OCI-LY1 (cell line): ENCODE data around the gene ST8SIA6.

Experiments
- CTCF ChIP-seq: fragments of 200-600 bp; sonication (generic), shearing (Covaris generic); IDR thresholded peaks from 2 replicates; pipeline ENCODE4 v1.5.1; 2017; ENCODE audit warnings: mild to moderate bottlenecking, antibody characterized with exemption, low read length, moderate library complexity, mixed read lengths
- EZH2 ChIP-seq: fragments of 200-600 bp; sonication (generic), shearing (Covaris generic); IDR thresholded peaks from 2 replicates; pipeline ENCODE4 v1.8.0; 2017; ENCODE audit warnings: borderline replicate concordance, mixed run types, mild to moderate bottlenecking, antibody characterized with exemption, low read length, moderate library complexity, mixed read lengths

- TF ChIP-seq CTCF = no peak
- TF ChIP-seq EZH2 = no peak
These were observed 95.9 kb downstream of the ST8SIA6 start for GRCh38 chr10:17358461-17358860.
